GM18498 (cell line): Measurements from ENCODE around the gene HACD4.
"Not testable (repeated sequence)": the region's sequence is repeated elsewhere in the genome, so short reads cannot be mapped to it uniquely, and the experiment has no call there.

Source experiments
- ATAC-seq: cut with Tn5 transposase; IDR thresholded peaks from one replicate; pipeline ENCODE4 v1.9.1; 2021; ENCODE audit warnings: mild to moderate bottlenecking, moderate library complexity; ENCODE audit not compliant: unreplicated experiment

The HACD4 gene

DNA sequence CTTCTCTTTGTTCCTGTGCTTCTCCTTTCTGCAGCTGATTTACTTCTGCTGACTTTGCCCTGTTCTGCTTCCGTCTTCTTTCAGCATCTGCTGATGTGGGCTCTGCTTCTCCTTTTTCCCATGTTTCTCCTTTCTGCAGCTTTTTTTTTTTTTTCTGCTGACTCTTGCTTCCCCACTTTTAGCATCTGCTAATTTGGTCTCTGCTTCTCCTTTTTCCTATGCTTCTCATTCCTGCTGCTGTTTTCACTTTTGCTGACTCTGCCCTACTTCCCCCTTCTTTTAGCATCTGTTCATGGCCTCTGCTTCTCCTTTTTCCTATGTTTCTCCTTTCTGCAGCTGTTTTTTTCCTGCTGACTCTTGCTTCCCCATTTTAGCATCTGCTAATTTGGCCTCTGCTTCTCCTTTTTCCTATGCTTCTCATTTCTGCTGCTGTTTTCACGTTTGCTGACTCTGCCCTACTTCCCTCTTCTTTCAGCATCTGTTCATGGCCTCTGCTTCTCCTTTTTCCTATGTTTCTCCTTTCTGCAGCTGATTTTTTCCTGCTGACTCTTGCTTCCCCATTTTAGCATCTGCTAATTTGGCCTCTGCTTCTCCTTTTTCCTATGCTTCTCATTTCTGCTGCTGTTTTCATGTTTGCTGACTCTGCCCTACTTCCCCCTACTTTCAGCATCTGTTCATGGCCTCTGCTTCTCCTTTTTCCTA lies 58.0 kb downstream of the HACD4 start:
- ATAC-seq = not testable (repeated sequence)

- no peak for ATAC-seq
These were observed 58.8 kb downstream of the HACD4 start for GRCh38 chr9:20972684-20973083.

- ATAC-seq = no peak
These were observed 68.8 kb downstream of the HACD4 start for GRCh38 chr9:20962536-20963225.

DNA sequence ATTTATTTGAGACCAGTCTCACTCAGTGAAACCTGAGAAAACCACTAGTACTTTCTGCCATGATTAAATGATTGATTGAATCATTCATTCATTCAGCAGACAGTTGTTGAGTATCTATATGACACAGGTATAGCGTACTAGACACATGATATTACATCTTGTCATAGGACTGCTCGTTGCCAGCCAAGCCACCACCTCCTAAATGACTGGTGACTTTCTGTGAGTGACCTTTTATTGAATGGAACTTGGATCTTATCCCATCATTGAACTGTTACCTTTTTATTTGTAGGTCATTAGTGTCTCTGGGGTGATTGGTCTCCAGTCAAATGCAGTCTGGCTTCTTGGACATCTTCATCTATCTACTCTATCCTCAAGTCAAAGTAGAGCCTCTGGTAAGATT lies 80.7 kb downstream of the HACD4 start:
- no peak for ATAC-seq
